CD4-positive, alpha-beta T cell (primary cell): Measurements from ENCODE around the gene PASK. TPM values are rescaled to one million over a fixed set of nuclear protein-coding genes. Genes with fewer than 3 reads are reported as not detected.

Source experiments
- ATAC-seq: fragments of 200-7000 bp; cut with Tn5 transposase; one replicate; pipeline ENCODE4 v1.10.0; 2022; ENCODE audit warnings: mild to moderate bottlenecking; ENCODE audit not compliant: poor library complexity
- CTCF ChIA-PET: fragments of 350-600 bp; sonication (Branson Sonifier 250); formaldehyde crosslinking; loops from one replicate; lab custom pipeline; 2021; ENCODE audit warnings: antibody characterized with exemption, inconsistent platforms; lab: Charles Lee
- POLR2A ChIA-PET: fragments of 350-600 bp; sonication (Branson Sonifier 250); formaldehyde crosslinking; loops from one replicate; lab custom pipeline; 2021; ENCODE audit warnings: antibody characterized with exemption, inconsistent platforms; lab: Charles Lee
- DNase-seq, 14 experiments: peaks; one replicate each; pipeline ENCODE4 v3.0.0-alpha.2; 2013 to 2020; ENCODE audit warnings: mixed read lengths in 2 of 14
- H3K27ac ChIP-seq, 2 donors: one replicate each; pipeline versions ENCODE4 v1.5.1 to v1.7.0; 2013; ENCODE audit warnings: low read length in 2 of 2, low read depth in 1 of 2, mild to moderate bottlenecking in 1 of 2
- H3K27me3 ChIP-seq, 2 experiments: 1 replicate in 1 of 2; 2 replicates in 1 of 2; pipeline versions ENCODE4 v1.6.1 to v1.7.0; 2013; ENCODE audit warnings: low read length in 2 of 2, control low read depth in 1 of 2, mild to moderate bottlenecking in 1 of 2, moderate library complexity in 1 of 2; ENCODE audit not compliant: insufficient read depth in 2 of 2, control insufficient read depth in 1 of 2
- H3K36me3 ChIP-seq: one replicate; pipeline ENCODE4 v1.6.1; 2013; ENCODE audit warnings: low read length, control low read depth; ENCODE audit not compliant: insufficient read depth
- H3K4me1 ChIP-seq: one replicate; pipeline ENCODE4 v1.6.1; 2013; ENCODE audit warnings: low read length, control low read depth; ENCODE audit not compliant: insufficient read depth
- H3K4me3 ChIP-seq: one replicate; pipeline ENCODE4 v1.5.1; 2013; ENCODE audit warnings: mild to moderate bottlenecking, low read length, moderate library complexity
- H3K9me3 ChIP-seq, 2 experiments: 1 replicate in 1 of 2; 2 replicates in 1 of 2; pipeline versions ENCODE4 v1.6.1 to v1.7.0; 2013; ENCODE audit warnings: low read length in 2 of 2, mild to moderate bottlenecking in 2 of 2, control low read depth in 1 of 2, moderate library complexity in 1 of 2; ENCODE audit not compliant: control insufficient read depth in 1 of 2, insufficient read depth in 1 of 2
- H3K27ac Mint-ChIP-seq: one replicate; pipeline ENCODE4 v1.8.0; 2020; ENCODE audit warnings: mixed read lengths
- H3K27me3 Mint-ChIP-seq: one replicate; pipeline ENCODE4 v1.8.0; 2021; ENCODE audit warnings: mixed read lengths
- H3K36me3 Mint-ChIP-seq: one replicate; pipeline ENCODE4 v1.8.0; 2021; ENCODE audit warnings: low read depth, mixed read lengths
- H3K4me1 Mint-ChIP-seq: one replicate; pipeline ENCODE4 v1.8.0; 2021; ENCODE audit warnings: low read depth, mixed read lengths
- H3K4me3 Mint-ChIP-seq: one replicate; pipeline ENCODE4 v1.8.0; 2020; ENCODE audit warnings: mild to moderate bottlenecking, mixed read lengths
- H3K9me3 Mint-ChIP-seq: one replicate; pipeline ENCODE4 v1.8.0; 2020; ENCODE audit warnings: mixed read lengths
- intact Hi-C, 2 experiments: fragments of 100-400 bp; cut with DNase I in 1 of 2; cut with micrococcal nuclease in 1 of 2; formaldehyde crosslinking; loops; one replicate each; pipeline versions ENCODE4 v1.15.1 to v1.9.0; 2023 to 2025; cut with DNase I, micrococcal nuclease
- total RNA-seq, 174 experiments: library from RNA in 2 of 174; stranded (reverse) in 2 of 174; gene quantifications; one replicate each; pipeline ENCODE4 v1.2.3 and lab custom pipeline; 2021 to 2026
- TF ChIP-seq, protein P1 (sequence below): fragments of 200-600 bp; IDR thresholded peaks from one replicate; pipeline ENCODE4 v1.8.0; 2022; ENCODE audit warnings: antibody characterized with exemption, mild to moderate bottlenecking

The PASK gene
- total RNA-seq, 2 experiments from 2014 or later = 78.0 to 87.9 TPM

DNA sequence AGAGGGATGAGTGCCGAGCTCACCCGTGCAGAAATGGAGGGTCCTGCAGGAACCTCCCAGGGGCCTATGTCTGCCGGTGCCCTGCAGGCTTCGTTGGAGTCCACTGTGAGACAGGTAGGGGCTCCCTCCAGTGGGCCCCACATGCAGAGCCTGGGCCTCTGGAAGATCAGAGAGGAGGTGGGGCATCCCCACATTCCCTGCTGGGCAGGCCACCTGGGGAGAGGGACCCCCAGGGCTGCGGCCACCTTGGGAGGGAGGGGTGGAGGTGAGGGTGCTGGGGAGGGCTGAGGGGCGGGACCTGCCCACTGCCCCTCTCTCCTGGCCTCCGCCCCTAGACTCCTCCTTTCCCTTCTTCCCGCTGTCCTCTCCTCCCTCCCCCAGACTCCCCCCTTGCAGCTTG is 85.7 kb downstream of the PASK start:
- Histone ChIP-seq H3K27ac (no peak overlapping the region), H3K36me3 (no peaks in the 10 kb centered on the region), H3K4me3 (no peak overlapping the region), H3K9me3 (no peaks in the 10 kb centered on the region), H3K27me3 (no peaks in the 10 kb centered on the region), H3K4me1 (peaks cover 15% of the 10 kb centered on the region)
- no peaks in the 10 kb centered on the region for H3K36me3 Mint-ChIP-seq
- peak overlapping the region; percentile 30 for H3K4me3 Mint-ChIP-seq
- ChIA-PET CTCF (interaction anchor here (1.5 kb wide), 1 partner anchor 80 kb away, joined by 3 read pairs; no protein-coding TSS in a partner anchor), POLR2A (interaction anchor here (0.6 kb wide), 1 partner anchor 41 kb away, joined by 3 read pairs; no protein-coding TSS in a partner anchor)
- H3K9me3 Mint-ChIP-seq = no peaks in the 10 kb centered on the region
- H3K27me3 Mint-ChIP-seq = no peaks in the 10 kb centered on the region
- no peak overlapping the region for H3K27ac Mint-ChIP-seq
- intact Hi-C loops = no loop called here
- H3K4me1 Mint-ChIP-seq = no peaks in the 10 kb centered on the region
- TF ChIP-seq, protein P1, sequence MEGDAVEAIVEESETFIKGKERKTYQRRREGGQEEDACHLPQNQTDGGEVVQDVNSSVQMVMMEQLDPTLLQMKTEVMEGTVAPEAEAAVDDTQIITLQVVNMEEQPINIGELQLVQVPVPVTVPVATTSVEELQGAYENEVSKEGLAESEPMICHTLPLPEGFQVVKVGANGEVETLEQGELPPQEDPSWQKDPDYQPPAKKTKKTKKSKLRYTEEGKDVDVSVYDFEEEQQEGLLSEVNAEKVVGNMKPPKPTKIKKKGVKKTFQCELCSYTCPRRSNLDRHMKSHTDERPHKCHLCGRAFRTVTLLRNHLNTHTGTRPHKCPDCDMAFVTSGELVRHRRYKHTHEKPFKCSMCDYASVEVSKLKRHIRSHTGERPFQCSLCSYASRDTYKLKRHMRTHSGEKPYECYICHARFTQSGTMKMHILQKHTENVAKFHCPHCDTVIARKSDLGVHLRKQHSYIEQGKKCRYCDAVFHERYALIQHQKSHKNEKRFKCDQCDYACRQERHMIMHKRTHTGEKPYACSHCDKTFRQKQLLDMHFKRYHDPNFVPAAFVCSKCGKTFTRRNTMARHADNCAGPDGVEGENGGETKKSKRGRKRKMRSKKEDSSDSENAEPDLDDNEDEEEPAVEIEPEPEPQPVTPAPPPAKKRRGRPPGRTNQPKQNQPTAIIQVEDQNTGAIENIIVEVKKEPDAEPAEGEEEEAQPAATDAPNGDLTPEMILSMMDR = no peak
- DNase-seq = peak in 1 of 14 experiments; percentile 30
- peak; percentile 19 for ATAC-seq

DNA sequence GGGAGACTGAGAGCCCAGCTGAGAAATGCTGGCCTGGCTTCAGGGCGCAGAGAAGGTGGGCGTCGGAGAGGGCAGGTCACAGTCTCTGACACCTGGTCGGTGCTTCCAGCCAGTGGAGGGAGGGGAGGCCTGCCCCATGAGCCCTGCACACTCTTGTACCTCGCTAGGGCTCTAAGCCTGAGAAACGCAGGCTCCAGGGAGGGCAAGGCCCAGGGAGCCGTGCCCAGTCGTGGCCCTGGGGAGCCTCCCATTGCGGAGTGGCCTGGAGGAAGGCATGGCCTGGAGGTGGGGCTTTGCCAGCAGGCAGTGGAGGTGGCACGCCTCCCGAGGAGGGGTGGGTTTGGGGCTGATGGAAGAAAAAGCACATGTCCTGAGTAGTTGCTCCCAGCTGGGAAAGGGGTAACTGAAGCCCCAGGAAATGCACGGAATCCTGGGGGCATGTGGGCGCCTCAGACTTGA is 86.2 kb downstream of the PASK start:
- H3K36me3 ChIP-seq = no peaks in the 10 kb centered on the region
- H3K36me3 Mint-ChIP-seq = no peaks in the 10 kb centered on the region
- H3K27me3 Mint-ChIP-seq = no peaks in the 10 kb centered on the region
- TF ChIP-seq, protein P1 = no peak
- no peaks in the 10 kb centered on the region for H3K9me3 Mint-ChIP-seq
- H3K27ac ChIP-seq = no peak overlapping the region
- no peak overlapping the region for H3K4me3 ChIP-seq
- ATAC-seq = no peak
- no peaks in the 10 kb centered on the region for H3K4me1 Mint-ChIP-seq
- intact Hi-C loops = no loop called here
- no peak for DNase-seq
- no peaks in the 10 kb centered on the region for H3K27me3 ChIP-seq
- H3K4me3 Mint-ChIP-seq = no peak overlapping the region
- ChIA-PET CTCF (interaction anchor here (1.5 kb wide), 1 partner anchor 80 kb away, joined by 3 read pairs; no protein-coding TSS in a partner anchor), POLR2A (no interaction called here)
- no peaks in the 10 kb centered on the region for H3K9me3 ChIP-seq
- H3K4me1 ChIP-seq = peaks cover 15% of the 10 kb centered on the region
- no peak overlapping the region for H3K27ac Mint-ChIP-seq

DNA sequence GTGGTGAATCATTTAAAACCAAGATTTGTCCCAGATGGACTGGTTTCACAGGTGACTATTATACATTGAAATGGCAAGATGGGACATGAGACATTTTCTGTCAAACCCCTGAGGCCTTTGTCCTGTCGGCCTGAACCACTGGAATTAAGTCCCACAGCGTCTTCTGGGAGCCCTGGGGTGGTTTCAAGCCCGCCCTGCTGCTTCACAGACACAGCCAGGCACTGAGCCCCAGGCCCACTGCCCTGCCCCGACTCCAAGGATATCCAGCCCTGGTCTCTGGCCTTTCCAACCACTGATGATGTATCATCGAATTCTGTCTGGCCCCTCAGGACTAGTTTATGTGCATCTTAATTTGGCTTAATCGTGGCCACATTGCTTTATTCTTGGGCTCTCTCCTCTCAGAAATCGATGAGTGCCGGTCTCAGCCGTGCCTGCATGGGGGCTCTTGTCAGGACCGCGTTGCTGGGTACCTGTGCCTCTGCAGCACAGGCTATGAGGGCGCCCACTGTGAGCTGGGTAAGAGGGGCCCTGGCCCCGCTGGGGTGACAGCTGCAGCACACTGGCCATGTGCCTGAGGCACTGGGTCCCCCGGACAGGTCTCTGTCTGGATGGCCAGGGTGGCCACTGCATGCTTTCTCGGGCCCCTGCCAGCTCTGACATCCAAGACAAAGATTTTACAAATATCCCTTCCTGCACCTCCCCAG is 86.7 kb downstream of the PASK start:
- POLR2A ChIA-PET = no interaction called here
- H3K9me3 ChIP-seq = no peaks in the 10 kb centered on the region
- DNase-seq = no peak
- no peaks in the 10 kb centered on the region for H3K36me3 ChIP-seq
- no peaks in the 10 kb centered on the region for H3K27me3 ChIP-seq
- H3K27me3 Mint-ChIP-seq = no peaks in the 10 kb centered on the region
- CTCF ChIA-PET = interaction anchor here (1.5 kb wide), 1 partner anchor 79 kb away, joined by 3 read pairs; no protein-coding TSS in a partner anchor
- no peak overlapping the region for H3K4me3 Mint-ChIP-seq
- H3K27ac Mint-ChIP-seq = no peak overlapping the region
- TF ChIP-seq, protein P1 = no peak
- no peaks in the 10 kb centered on the region for H3K4me1 Mint-ChIP-seq
- peaks cover 15% of the 10 kb centered on the region for H3K4me1 ChIP-seq
- no peaks in the 10 kb centered on the region for H3K9me3 Mint-ChIP-seq
- intact Hi-C loops = no loop called here
- H3K27ac ChIP-seq = no peak overlapping the region
- ATAC-seq = no peak
- no peaks in the 10 kb centered on the region for H3K36me3 Mint-ChIP-seq
- no peak overlapping the region for H3K4me3 ChIP-seq
